ENCODE results near the gene NTN4.
A peak's percentile ranks its signal among the peaks of the same experiment; 100 is the strongest.
"Not testable (repeated sequence)": the region's sequence is repeated elsewhere in the genome, so short reads cannot be mapped to it uniquely, and the experiment has no call there.

The NTN4 gene

GRCh38 chr12:95746062-95746461, 44.5 kb downstream of the NTN4 start:
- not testable (repeated sequence) for DNase-seq

- no peak for DNase-seq
These were observed 48.0 kb downstream of the NTN4 start for GRCh38 chr12:95742586-95742985.

GRCh38 chr12:95741635-95742034, 48.9 kb downstream of the NTN4 start:
- no peak for DNase-seq

GRCh38 chr12:95740751-95741150, 49.8 kb downstream of the NTN4 start:
- DNase-seq = no peak

DNA sequence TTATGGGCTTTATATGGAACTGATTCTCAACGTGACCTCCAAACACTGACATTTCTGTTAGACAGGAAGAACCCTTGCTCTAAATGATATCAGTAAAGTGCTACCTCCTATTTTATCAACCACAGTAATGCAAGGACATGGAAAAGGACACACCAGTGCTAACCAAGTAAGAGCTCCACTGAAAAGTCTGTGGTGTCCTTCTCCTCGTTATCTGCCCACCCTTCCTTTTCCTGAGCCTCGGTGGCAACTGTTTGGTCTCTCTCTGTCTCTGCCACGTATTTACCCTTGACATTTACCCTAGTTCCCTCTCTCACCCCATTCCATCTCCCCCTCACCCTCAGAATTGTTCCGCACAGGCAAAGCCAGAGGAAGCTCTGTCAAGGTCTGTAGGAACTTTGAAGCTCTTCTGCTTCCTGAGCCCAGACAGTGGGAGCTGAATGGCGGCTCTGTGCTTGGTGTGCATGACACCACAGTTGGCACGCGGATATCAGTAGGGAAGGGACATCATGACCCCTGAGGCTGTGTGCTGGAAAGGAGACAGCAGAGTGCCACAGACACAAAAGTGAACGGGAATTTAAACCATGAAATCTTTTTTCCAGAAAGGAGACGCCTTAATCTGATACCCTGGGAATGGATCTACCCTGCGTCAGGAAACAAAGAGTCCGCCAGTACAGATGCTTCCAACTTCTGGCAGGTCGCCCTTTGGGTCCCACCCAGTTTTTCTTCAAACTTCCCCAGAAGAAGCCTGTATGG, 50.8 kb downstream of the NTN4 start:
- peak; percentile 55 for DNase-seq

- no peak for DNase-seq
These were observed 52.4 kb downstream of the NTN4 start for GRCh38 chr12:95738024-95738611.

- no peak for DNase-seq
These were observed 53.9 kb downstream of the NTN4 start for GRCh38 chr12:95736631-95737030.

DNA sequence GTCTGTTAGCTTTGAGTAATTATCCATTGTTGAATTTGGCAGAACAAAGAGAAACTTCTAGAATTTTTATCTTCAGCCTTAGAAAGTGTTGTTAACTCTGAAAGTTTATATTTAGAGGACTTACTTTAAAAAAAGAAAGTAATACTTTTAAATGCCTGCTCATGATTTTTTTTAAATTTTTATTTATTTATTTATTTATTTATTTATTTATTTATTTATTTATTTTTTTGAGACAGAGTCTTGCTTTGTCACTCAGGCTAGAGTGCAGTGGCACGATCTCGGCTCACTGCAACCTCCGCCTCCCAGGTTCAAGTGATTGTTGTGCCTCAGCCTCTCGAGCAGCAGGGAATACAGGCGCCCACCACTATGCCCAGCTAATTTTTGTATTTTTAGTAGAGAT, 54.8 kb downstream of the NTN4 start:
- DNase-seq = not testable (repeated sequence)

GRCh38 chr12:95733141-95733825, 57.3 kb downstream of the NTN4 start:
- DNase-seq = peak; percentile 49

- DNase-seq = no peak
These were observed 59.0 kb downstream of the NTN4 start for GRCh38 chr12:95731519-95731958.

- DNase-seq = no peak
These were observed 60.1 kb downstream of the NTN4 start for GRCh38 chr12:95730457-95730856.

DNA sequence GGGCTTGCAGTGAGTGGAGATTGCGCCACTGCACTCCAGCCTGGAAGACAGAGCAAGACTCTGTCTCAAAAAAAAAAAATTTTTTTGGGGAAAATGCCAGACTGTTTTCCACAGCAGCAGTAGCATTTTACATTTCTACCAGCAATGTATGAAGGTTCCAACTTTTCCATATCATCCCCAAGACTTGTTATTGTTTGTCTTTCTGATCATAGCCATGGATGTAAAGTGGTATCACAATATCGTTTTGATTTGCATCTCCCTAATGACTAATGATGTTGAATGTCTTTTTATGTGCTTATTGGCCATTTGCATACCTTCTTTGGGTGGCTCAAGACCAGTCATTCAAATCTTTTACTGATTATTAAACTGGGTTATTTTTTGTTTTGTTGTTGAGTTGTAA, 63.7 kb downstream of the NTN4 start:
- DNase-seq = no peak

DNA sequence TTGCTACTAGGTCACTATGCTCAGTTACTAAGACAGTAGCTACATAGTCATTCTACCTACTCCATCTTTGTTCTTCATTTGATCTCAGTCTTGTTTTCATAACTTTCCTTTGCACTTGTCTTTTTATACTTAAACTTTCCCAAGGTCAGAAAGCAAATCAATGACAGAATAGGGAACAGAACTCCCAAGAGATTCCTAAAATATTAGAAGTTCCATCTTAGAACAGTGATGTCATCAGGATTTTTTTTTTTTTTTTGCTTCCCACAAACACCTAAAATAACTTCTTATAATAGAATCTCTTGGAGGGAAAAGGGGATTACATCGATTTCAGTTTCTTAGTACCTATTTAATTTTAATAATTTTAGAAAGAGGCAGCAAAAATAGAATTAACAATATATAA, 65.8 kb downstream of the NTN4 start:
- no peak for DNase-seq

DNA sequence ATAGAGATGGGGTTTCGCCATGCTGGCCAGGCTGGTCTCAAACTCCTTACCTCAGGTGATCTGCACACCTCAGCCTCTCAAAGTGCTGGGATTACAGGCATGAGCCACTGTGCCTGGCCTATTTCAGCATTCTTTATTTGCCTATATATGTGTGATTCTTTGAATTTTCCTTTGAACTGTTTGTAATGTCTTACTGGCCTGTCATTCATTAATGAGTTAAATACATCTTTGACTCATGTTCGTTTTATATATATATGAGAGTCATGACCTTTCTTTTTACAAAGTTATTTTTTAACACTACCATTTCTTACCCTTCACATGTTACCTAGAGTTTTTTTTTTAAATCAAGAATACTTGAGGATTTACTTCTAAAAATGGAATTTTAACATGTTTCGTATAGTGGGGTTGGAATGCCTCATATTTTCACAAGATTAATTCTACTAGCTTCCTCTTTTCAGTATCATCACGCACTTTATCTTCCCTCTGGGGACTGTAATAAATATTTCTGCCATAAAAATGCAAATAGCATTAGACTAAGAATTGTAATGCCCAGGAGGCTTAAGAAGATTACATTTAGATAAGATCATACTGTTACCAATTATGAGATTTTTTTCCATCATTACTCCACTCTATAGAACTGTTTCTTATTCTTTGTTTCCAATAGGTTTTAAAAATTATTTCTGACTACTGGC, 66.7 kb downstream of the NTN4 start:
- no peak for DNase-seq

- DNase-seq = no peak
These were observed 69.2 kb downstream of the NTN4 start for GRCh38 chr12:95721320-95721719.

DNA sequence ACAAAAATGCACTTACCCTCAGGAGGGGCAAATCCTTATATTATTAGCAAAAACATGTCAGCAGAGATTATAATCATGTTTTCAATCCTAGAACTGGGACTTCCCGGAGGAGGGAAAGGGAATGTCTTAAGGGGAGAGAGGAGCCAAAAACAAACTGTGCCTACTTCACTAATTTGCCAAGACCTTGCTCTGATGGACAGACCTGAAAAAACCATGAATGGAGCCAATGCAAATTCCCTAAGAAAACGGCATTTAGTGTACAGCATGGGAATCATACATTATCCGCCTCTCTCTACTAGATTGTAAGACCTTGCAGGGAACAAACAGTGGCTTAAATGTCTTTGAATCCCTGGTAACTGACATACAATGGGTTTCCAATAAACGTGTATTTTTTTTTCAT, 70.4 kb downstream of the NTN4 start:
- no peak for DNase-seq

DNA sequence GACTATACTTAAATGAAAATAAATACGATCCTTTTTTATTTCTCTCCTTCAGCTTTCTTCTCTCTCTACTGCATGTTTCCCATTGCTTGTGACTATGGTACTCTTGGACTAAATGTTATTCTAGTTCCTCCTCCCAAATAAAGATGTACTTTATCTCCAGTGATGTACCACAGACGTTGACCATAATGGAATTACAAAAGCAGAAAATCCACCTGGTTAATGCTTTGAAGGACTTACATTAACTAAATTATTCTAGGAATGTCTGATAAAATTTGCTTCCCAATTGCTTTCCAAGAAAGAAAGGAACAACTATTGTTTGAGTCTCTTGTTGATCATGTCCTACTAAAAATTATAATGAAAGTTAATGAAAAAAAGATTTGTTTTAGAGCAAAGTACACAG, 71.8 kb downstream of the NTN4 start:
- no peak for DNase-seq

GRCh38 chr12:95718006-95718431, 72.5 kb downstream of the NTN4 start:
- no peak for DNase-seq

DNA sequence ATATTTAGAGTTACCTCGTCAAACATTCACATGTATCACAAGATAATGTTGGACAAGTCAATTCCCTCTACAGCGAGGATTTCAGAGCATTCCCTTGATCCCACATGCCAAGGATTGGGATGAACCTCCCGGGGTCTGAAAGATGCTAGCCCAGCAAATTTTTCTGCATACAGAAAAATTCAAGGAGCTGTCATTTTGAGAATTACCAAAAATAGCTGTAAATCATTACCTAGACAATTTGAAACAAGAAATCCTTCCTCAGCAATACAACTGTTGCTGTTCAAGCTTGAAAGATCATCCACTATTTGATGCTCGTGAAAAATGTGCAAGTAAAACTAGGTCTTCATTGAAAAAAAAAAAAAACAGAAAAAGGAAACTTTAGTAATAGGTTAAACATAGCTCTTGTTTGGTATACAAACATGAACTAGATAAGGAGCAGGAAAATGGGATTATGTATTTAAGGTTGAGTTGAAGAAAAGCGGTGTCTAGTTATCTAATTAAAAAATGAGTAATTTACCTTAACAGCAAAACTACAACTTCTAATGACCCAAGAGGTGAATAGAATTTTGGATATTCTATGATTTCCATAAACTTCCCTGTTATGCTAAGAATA, 73.1 kb downstream of the NTN4 start:
- no peak for DNase-seq

- DNase-seq = no peak
These were observed 75.4 kb downstream of the NTN4 start for GRCh38 chr12:95715177-95715576.

GRCh38 chr12:95712269-95712668, 78.3 kb downstream of the NTN4 start:
- DNase-seq = no peak

GRCh38 chr12:95710386-95710785, 80.2 kb downstream of the NTN4 start:
- no peak for DNase-seq

- DNase-seq = no peak
These were observed 81.4 kb downstream of the NTN4 start for GRCh38 chr12:95709152-95709551.

Measured in femur (tissue), 1 donor.